ENCODE results near the gene FAAP20.

FAAP20 gene

GRCh38 chr1:2146836-2147517 lies 47.6 kb downstream of the FAAP20 start:
- TF ChIP-seq EZH2 (IDR thresholded peaks at IDR 0.05; ENCODE audit: borderline replicate concordance, low read depth, low read length, severe bottlenecking) (no peak), CTCF (IDR thresholded peaks at IDR 0.05; ENCODE audit: borderline replicate concordance, extremely low read depth, low read length, poor library complexity, severe bottlenecking) (no peak)
- H2AFZ ChIP-seq (ENCODE audit: low read depth, low read length), result no peak overlapping the region
- H3K4me2 ChIP-seq (ENCODE audit: insufficient read depth, low read length), result no peak overlapping the region
- H3K27ac ChIP-seq (ENCODE audit: low read length), result no peak overlapping the region
- H3K9ac ChIP-seq (ENCODE audit: low read depth, low read length), result no peak overlapping the region
- H3K27me3 ChIP-seq (ENCODE audit: insufficient read depth, low read length, poor library complexity), result peaks cover 11% of the 10 kb centered on the region
- no peak overlapping the region for H3K4me3 ChIP-seq (ENCODE audit: low read depth in 1 of 2, low read length in 2 of 2)
- H3K9me3 ChIP-seq (ENCODE audit: insufficient read depth, low read length, severe bottlenecking), result no peaks in the 10 kb centered on the region
- DNase-seq (no peak), ATAC-seq (ENCODE audit: insufficient read depth, low read depth) (no peak)
- H4K20me1 ChIP-seq (ENCODE audit: insufficient read depth, low read length), result 0 out of 2 replicates have a peak, but pooled peaks cover 6% of the 10 kb centered on the region
- no peaks in the 10 kb centered on the region for H3K4me1 ChIP-seq (ENCODE audit: insufficient read depth, low read length)
- H3K36me3 ChIP-seq (ENCODE audit: insufficient read depth, low read length), result no peaks in the 10 kb centered on the region
- no peaks in the 10 kb centered on the region for H3K79me2 ChIP-seq (ENCODE audit: insufficient read depth, low read length)

GRCh38 chr1:2145946-2146835 lies 48.4 kb downstream of the FAAP20 start:
- no peak for TF ChIP-seq CTCF (IDR thresholded peaks at IDR 0.05; ENCODE audit: borderline replicate concordance, extremely low read depth, low read length, poor library complexity, severe bottlenecking)
- no peak for TF ChIP-seq EZH2 (IDR thresholded peaks at IDR 0.05; ENCODE audit: borderline replicate concordance, low read depth, low read length, severe bottlenecking)
- Histone ChIP-seq H4K20me1 (ENCODE audit: insufficient read depth, low read length) (0 out of 2 replicates have a peak, but pooled peaks cover 4% of the 10 kb centered on the region), H3K27ac (ENCODE audit: low read length) (no peak overlapping the region), H3K4me3 (ENCODE audit: low read depth in 1 of 2, low read length in 2 of 2) (no peak overlapping the region), H3K9ac (ENCODE audit: low read depth, low read length) (no peak overlapping the region), H3K27me3 (ENCODE audit: insufficient read depth, low read length, poor library complexity) (peaks cover 11% of the 10 kb centered on the region), H3K9me3 (ENCODE audit: insufficient read depth, low read length, severe bottlenecking) (no peaks in the 10 kb centered on the region), H3K4me2 (ENCODE audit: insufficient read depth, low read length) (no peak overlapping the region), H2AFZ (ENCODE audit: low read depth, low read length) (no peak overlapping the region), H3K36me3 (ENCODE audit: insufficient read depth, low read length) (no peaks in the 10 kb centered on the region), H3K79me2 (ENCODE audit: insufficient read depth, low read length) (no peaks in the 10 kb centered on the region), H3K4me1 (ENCODE audit: insufficient read depth, low read length) (no peaks in the 10 kb centered on the region)
- no peak for DNase-seq
- peak; percentile 40; the same call in 1 of the 3 replicates for ATAC-seq (ENCODE audit: insufficient read depth, low read depth)

GRCh38 chr1:2144501-2145090 lies 50.0 kb downstream of the FAAP20 start:
- Histone ChIP-seq H3K79me2 (ENCODE audit: insufficient read depth, low read length) (no peaks in the 10 kb centered on the region), H3K4me2 (ENCODE audit: insufficient read depth, low read length) (no peak overlapping the region), H3K27ac (ENCODE audit: low read length) (no peak overlapping the region), H3K9ac (ENCODE audit: low read depth, low read length) (no peak overlapping the region), H3K9me3 (ENCODE audit: insufficient read depth, low read length, severe bottlenecking) (no peaks in the 10 kb centered on the region), H2AFZ (ENCODE audit: low read depth, low read length) (no peak overlapping the region), H3K4me1 (ENCODE audit: insufficient read depth, low read length) (no peaks in the 10 kb centered on the region), H3K36me3 (ENCODE audit: insufficient read depth, low read length) (no peaks in the 10 kb centered on the region), H4K20me1 (ENCODE audit: insufficient read depth, low read length) (0 out of 2 replicates have a peak, but pooled peaks cover 2% of the 10 kb centered on the region), H3K4me3 (ENCODE audit: low read depth in 1 of 2, low read length in 2 of 2) (no peak overlapping the region), H3K27me3 (ENCODE audit: insufficient read depth, low read length, poor library complexity) (peaks cover 9% of the 10 kb centered on the region)
- ATAC-seq (ENCODE audit: insufficient read depth, low read depth) (no peak), DNase-seq (no peak)
- TF ChIP-seq CTCF (IDR thresholded peaks at IDR 0.05; ENCODE audit: borderline replicate concordance, extremely low read depth, low read length, poor library complexity, severe bottlenecking), result no peak
- no peak for TF ChIP-seq EZH2 (IDR thresholded peaks at IDR 0.05; ENCODE audit: borderline replicate concordance, low read depth, low read length, severe bottlenecking)

Measured in DND-41 (cell line).